H7 (cell line): ENCODE measurements around the gene HLF. TPM values are rescaled to one million over a fixed set of nuclear protein-coding genes. Genes with fewer than 3 reads are reported as not detected.

Source experiments
- DNase-seq: peaks from one replicate; pipeline ENCODE4 v3.0.0; 2012
- H3K27me3 ChIP-seq: 2 replicates; pipeline ENCODE4 v1.6.0; 2011; ENCODE audit warnings: mild to moderate bottlenecking, low read length; ENCODE audit not compliant: control insufficient read depth, insufficient read depth
- H3K36me3 ChIP-seq: replicated peaks from 2 replicates; pipeline ENCODE4 v1.5.1; 2011; ENCODE audit warnings: low read length; ENCODE audit not compliant: control insufficient read depth, insufficient read depth
- H3K4me3 ChIP-seq: 2 replicates; pipeline ENCODE4 v1.5.1; 2011; ENCODE audit warnings: low read depth, mild to moderate bottlenecking, control low read depth, low read length, moderate library complexity; ENCODE audit not compliant: insufficient read depth
- total RNA-seq: library from RNA; depleted of rRNA; stranded (reverse); fragments of >200 nt; shearing (Covaris generic); gene quantifications from 2 replicates; pipeline ENCODE4 v1.2.3, GENCODE V29; 2014; rRNA removed

The HLF gene
- total RNA-seq, 1 experiment from 2014 or later, result 0.55 TPM

DNA sequence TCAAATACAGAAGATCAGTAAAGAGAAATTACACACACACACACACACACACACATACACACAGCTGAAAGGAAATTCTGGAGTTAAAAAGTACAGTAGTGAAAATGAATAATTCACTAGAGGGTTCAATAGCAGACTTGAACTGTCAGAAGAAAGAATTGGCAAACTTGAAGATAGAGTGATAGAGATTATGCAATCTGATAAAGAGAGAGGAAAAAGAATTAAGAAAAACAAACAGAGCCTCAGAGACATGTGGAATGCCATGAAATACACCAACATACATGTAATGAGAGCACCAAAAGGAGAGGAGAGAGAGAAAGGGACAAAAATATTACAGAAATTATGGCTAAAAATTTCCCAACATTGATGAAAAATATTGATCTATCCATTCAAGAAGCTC lies 96.2 kb downstream of the HLF start:
- Histone ChIP-seq H3K36me3 (no peaks in the 10 kb centered on the region), H3K4me3 (no peak overlapping the region), H3K27me3 (no peaks in the 10 kb centered on the region)
- no peak for DNase-seq

GRCh38 chr17:55363033-55363432 lies 98.3 kb downstream of the HLF start:
- Histone ChIP-seq H3K36me3 (no peaks in the 10 kb centered on the region), H3K27me3 (no peaks in the 10 kb centered on the region), H3K4me3 (no peak overlapping the region)
- DNase-seq, result no peak

GRCh38 chr17:55366020-55366481 lies 101.3 kb downstream of the HLF start:
- no peaks in the 10 kb centered on the region for H3K27me3 ChIP-seq
- no peak for DNase-seq
- H3K36me3 ChIP-seq, result no peaks in the 10 kb centered on the region
- H3K4me3 ChIP-seq, result no peak overlapping the region

- Histone ChIP-seq H3K36me3 (no peaks in the 10 kb centered on the region), H3K4me3 (no peak overlapping the region), H3K27me3 (no peaks in the 10 kb centered on the region)
- DNase-seq, result no peak
Measured at GRCh38 chr17:55368706-55369105, 103.9 kb downstream of the HLF start.

Other genes with a start within 250 kb of the HLF start
- gene MMD, start 156.9 kb downstream of the HLF start, total RNA-seq, result 57.0 and 74.7 TPM in 2 replicates
- gene SMIM36, start 246.5 kb downstream of the HLF start, total RNA-seq, result not detected in 2 replicates